MCF 10A (cell line): ENCODE measurements around the gene RALGPS1. TPM values are rescaled to one million over a fixed set of nuclear protein-coding genes. Genes with fewer than 3 reads are reported as not detected.
"Not testable (repeated sequence)": the region's sequence is repeated elsewhere in the genome, so short reads cannot be mapped to it uniquely, and the experiment has no call there.

Source experiments
- BruUV-seq: library from RNA; stranded (reverse); fragments of 400-500 nt; replicated peaks from 2 replicates; lab custom pipeline; 2021; lab: Mats Ljungman, UMichigan
- CTCF ChIA-PET: fragments of 300-600 bp; sonication (Branson Sonifier 250); formaldehyde crosslinking; extraction: SDS; loops from one replicate; lab custom pipeline; 2021; ENCODE audit warnings: antibody characterized with exemption, inconsistent platforms; lab: Yijun Ruan, JAX
- POLR2A ChIA-PET: fragments of 300-600, 350-650 bp; sonication (Branson Sonifier 250); formaldehyde crosslinking; extraction: SDS; loops from one replicate; lab custom pipeline; 2020; ENCODE audit warnings: antibody characterized with exemption, inconsistent platforms; lab: Yijun Ruan, JAX
- DNase-seq: peaks from one replicate; pipeline ENCODE4 v3.0.0-alpha.2; 2018; ENCODE audit not compliant: unreplicated experiment
- H3K27ac Mint-ChIP-seq: one replicate; pipeline ENCODE4 v1.8.0; 2022; ENCODE audit warnings: mild to moderate bottlenecking, low read depth, mixed read lengths; ENCODE audit not compliant: unreplicated experiment
- H3K27me3 Mint-ChIP-seq: one replicate; pipeline ENCODE4 v1.8.0; 2022; ENCODE audit warnings: mixed read lengths; ENCODE audit not compliant: insufficient read depth, unreplicated experiment
- H3K36me3 Mint-ChIP-seq: one replicate; pipeline ENCODE4 v1.8.0; 2022; ENCODE audit warnings: mild to moderate bottlenecking, moderate library complexity, mixed read lengths; ENCODE audit not compliant: insufficient read depth, unreplicated experiment
- H3K4me1 Mint-ChIP-seq: one replicate; pipeline ENCODE4 v1.8.0; 2022; ENCODE audit warnings: mixed read lengths; ENCODE audit not compliant: insufficient read depth, unreplicated experiment
- H3K4me3 Mint-ChIP-seq: one replicate; pipeline ENCODE4 v1.8.0; 2022; ENCODE audit warnings: mild to moderate bottlenecking, moderate library complexity, mixed read lengths; ENCODE audit not compliant: unreplicated experiment
- H3K9me3 Mint-ChIP-seq: one replicate; pipeline ENCODE4 v1.8.0; 2022; ENCODE audit warnings: mixed read lengths; ENCODE audit not compliant: unreplicated experiment
- intact Hi-C: fragments of 100-400 bp; cut with micrococcal nuclease; formaldehyde crosslinking; loops from 2 replicates; pipeline ENCODE4 v1.14.1; 2022
- total RNA-seq: library from RNA; stranded (reverse); gene quantifications from 2 replicates; pipeline ENCODE4 v1.2.3, GENCODE V29; 2022
- TF ChIP-seq, protein P1 (sequence below): fragments of 200-600 bp; IDR thresholded peaks from one replicate; pipeline ENCODE4 v1.8.0; 2022; ENCODE audit warnings: antibody characterized with exemption, mild to moderate bottlenecking; ENCODE audit not compliant: unreplicated experiment

RALGPS1 gene
- total RNA-seq, 1 experiment from 2014 or later, result 2.4 TPM

DNA sequence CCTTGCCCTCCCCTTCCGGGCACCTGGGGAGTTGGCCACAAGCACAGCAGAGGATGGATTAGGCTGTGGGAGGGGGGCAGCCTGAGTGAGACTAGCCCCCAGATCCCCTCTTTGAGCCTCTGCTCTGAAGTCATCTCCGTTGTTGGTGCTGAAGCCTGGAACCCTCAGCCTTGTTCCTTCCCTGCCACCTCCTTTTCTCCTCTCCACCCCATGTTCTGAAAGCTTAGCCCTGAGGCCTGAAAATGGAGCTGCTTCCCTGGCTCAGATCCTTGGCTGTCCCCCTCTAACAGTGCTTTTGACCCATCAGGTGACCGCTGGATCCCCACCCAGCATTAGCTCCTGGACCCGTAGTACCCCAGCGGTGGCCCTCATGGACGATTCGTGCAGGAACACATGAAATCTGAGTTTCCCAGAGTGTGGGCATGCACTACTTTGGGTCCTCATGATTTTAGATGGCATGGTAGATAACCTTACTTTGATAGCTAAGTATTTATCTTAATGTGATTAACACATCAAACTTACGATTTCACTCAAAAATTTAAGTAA is 229.4 kb downstream of the RALGPS1 start:
- Mint-ChIP-seq H3K27ac (no peak overlapping the region), H3K4me1 (peaks cover 3% of the 10 kb centered on the region), H3K9me3 (no peaks in the 10 kb centered on the region), H3K4me3 (no peak overlapping the region), H3K36me3 (no peaks in the 10 kb centered on the region), H3K27me3 (no peaks in the 10 kb centered on the region)
- intact Hi-C loops, result no loop called here
- ChIA-PET POLR2A (no interaction called here), CTCF (no interaction called here)
- no peak for DNase-seq
- no TSS peak for BruUV-seq
- TF ChIP-seq, protein P1, sequence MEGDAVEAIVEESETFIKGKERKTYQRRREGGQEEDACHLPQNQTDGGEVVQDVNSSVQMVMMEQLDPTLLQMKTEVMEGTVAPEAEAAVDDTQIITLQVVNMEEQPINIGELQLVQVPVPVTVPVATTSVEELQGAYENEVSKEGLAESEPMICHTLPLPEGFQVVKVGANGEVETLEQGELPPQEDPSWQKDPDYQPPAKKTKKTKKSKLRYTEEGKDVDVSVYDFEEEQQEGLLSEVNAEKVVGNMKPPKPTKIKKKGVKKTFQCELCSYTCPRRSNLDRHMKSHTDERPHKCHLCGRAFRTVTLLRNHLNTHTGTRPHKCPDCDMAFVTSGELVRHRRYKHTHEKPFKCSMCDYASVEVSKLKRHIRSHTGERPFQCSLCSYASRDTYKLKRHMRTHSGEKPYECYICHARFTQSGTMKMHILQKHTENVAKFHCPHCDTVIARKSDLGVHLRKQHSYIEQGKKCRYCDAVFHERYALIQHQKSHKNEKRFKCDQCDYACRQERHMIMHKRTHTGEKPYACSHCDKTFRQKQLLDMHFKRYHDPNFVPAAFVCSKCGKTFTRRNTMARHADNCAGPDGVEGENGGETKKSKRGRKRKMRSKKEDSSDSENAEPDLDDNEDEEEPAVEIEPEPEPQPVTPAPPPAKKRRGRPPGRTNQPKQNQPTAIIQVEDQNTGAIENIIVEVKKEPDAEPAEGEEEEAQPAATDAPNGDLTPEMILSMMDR, result no peak

DNA sequence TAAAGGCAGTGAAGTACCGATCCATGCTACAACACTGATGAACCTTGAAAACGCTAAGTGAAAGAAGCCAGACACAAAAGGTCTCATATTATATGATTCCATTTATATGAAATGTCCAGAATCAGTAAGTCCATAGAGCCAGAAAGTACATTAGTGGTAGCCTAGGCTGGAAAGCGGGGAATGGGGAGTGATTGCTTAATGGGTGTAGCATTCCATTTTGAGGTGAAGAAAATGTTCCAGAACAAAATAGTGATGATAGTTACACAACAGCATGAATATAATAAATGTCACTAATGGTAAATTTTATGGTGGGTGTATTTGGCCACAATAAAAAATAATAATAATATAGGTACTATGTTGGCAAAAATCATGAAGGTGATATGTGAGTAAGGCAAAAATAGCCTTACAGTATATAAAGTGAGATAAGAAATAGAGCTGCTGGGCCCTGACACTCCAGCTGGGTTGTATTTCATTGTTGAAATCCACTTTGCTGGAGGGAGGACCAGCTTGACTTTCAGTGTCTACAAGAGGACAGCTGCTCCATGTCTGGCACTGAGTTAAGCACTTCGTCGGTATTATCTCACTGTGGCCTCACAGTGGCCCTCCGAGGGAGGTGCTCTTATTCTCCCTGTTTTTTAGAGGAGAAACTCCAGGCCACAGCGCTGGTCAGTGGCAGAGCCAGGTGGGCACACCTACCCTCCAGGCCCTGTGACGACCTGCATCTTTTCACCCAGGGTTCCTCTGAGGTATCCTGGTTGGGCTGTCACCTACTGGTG is 230.3 kb downstream of the RALGPS1 start:
- Mint-ChIP-seq H3K36me3 (no peaks in the 10 kb centered on the region), H3K27me3 (no peaks in the 10 kb centered on the region), H3K27ac (no peak overlapping the region), H3K4me1 (peaks cover 3% of the 10 kb centered on the region), H3K9me3 (no peaks in the 10 kb centered on the region), H3K4me3 (no peak overlapping the region)
- TF ChIP-seq, protein P1, result no peak
- POLR2A ChIA-PET, result no interaction called here
- intact Hi-C loops, result no loop called here
- DNase-seq, result no peak
- no TSS peak for BruUV-seq
- CTCF ChIA-PET, result interaction anchor here (1.4 kb wide), 1 partner anchor 13 kb away, joined by 4 read pairs; no protein-coding TSS in a partner anchor

- CTCF ChIA-PET, H3K36me3 Mint-ChIP-seq, H3K4me3 Mint-ChIP-seq, H3K9me3 Mint-ChIP-seq, BruUV-seq, intact Hi-C loops, H3K27me3 Mint-ChIP-seq, POLR2A ChIA-PET, DNase-seq, H3K27ac Mint-ChIP-seq, H3K4me1 Mint-ChIP-seq: not testable (repeated sequence)
These were observed 232.3 kb downstream of the RALGPS1 start for GRCh38 chr9:127146841-127147240.

DNA sequence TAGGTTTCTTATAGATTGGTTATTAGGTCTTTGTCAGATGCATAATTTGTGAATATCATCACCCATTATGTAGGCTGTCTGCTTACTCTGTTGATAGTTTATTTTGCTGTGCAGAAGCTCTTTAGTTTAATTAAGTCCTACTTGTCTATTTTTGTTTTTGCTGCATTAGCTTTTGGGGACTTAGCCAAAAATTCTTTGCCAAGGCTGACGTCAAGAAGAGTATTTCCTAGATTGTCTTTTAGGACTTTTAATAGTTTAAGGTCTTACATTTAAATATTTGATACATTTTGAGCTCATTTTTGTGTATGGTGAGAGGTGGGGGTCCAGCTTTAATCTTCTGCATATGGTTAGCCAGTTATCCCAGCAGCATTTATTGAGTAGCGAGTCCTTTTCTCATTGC is 232.7 kb downstream of the RALGPS1 start:
- BruUV-seq, result no TSS peak
- no peak for DNase-seq
- peaks cover 3% of the 10 kb centered on the region for H3K4me1 Mint-ChIP-seq
- intact Hi-C loops, result no loop called here
- CTCF ChIA-PET, result interaction anchor here (0.6 kb wide), 1 partner anchor 374 kb away, joined by 3 read pairs; no protein-coding TSS in a partner anchor
- no peaks in the 10 kb centered on the region for H3K27me3 Mint-ChIP-seq
- POLR2A ChIA-PET, result no interaction called here
- no peaks in the 10 kb centered on the region for H3K9me3 Mint-ChIP-seq
- no peaks in the 10 kb centered on the region for H3K36me3 Mint-ChIP-seq
- H3K27ac Mint-ChIP-seq, result no peak overlapping the region
- TF ChIP-seq, protein P1, result no peak
- H3K4me3 Mint-ChIP-seq, result no peak overlapping the region
